Measurements from ENCODE around the gene MARK3. TPM values are rescaled to one million over a fixed set of nuclear protein-coding genes. Genes with fewer than 3 reads are reported as not detected.

Gene MARK3
- total RNA-seq, 1 experiment from 2014 or later: 43.0 TPM

DNA sequence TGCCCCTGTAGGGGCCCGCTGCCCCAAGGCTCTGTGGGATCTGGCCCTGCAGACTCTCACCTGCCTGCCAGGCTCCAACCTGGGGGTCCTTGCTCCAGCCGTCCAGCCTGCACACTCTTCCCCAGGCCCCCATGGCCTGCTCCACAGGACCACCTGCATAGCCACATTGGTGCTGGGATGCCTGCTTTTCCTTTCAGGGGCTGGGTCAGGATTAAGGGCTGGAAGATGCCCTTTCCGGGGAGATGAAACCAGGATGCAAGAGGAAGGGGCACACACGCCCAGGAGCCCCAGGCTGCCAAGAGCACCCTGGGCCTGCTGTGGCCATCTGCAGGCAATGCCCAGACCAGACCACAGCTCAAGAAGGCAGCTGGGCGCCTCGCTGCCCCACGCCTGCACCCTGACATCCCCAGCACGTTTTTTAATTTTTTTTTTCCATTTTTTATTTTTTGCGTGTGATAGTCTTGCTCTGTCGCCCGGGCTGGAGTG, 162.3 kb downstream of the MARK3 start:
- no peak for DNase-seq (ENCODE audit: low spot score)

DNA sequence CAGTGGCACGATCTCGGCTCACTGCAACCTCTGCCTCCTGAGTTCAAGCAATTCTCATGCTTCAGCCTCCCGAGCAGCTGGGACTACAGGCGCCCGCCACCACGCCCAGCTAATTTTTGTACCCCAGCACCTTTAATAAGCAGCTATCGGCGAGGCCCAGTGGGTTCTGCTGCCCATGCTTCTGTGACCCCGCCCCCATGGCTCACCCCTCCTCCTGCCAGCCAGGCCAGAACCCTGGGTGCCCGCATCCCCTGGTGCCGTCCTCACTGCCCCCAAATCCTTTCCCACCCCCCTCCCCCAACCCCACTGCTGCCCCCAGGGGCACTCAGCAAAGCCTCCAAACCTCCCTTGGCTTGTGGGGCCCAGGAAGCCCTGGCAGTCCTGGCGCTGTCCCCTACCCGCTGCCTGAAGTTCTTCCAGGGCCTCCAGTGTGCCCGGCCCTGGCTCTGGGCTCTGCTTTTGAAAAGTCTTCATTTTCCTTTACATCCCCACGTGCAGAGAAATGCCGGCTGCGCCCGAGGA, 162.8 kb downstream of the MARK3 start:
- DNase-seq (ENCODE audit: low spot score): no peak

- DNase-seq (ENCODE audit: low spot score): no peak
Measured at GRCh38 chr14:103548463-103549351, 163.5 kb downstream of the MARK3 start.

- no peak for DNase-seq (ENCODE audit: low spot score)
Measured at GRCh38 chr14:103549361-103550311, 164.4 kb downstream of the MARK3 start.

GRCh38 chr14:103550451-103551337, 165.5 kb downstream of the MARK3 start:
- no peak for DNase-seq (ENCODE audit: low spot score)

DNA sequence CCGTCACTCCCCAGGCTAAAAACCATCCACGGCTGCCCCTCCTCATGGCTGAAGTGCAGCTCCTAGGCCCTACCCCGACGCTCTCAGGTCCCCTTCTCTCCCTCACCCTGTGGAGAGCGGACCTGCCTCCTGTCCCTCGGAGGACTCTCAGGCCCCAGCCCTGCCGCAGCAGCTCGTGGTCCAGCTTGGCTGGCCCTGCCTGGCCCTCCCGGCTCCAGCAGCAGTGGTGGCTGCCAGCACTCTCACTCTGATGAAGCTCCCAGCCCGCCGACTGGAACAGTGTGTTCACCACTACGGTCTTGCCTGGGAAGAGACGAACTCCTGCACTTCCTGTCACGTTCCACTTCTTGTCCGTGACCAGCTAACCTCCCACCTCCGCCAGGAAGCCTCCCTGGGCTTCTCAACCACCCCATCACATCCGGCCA, 166.1 kb downstream of the MARK3 start:
- DNase-seq (ENCODE audit: low spot score): no peak

- no peak for DNase-seq (ENCODE audit: low spot score)
Measured at GRCh38 chr14:103552011-103552845, 167.0 kb downstream of the MARK3 start.

- DNase-seq (ENCODE audit: low spot score): no peak
Measured at GRCh38 chr14:103552846-103553210, 167.6 kb downstream of the MARK3 start.

Small RNAs within 50 kb of the gene (small RNA-seq; reads per million reads assigned to genes)
- gene RNU7-160P (not detected), gene SNORA28 (13.1 reads per million, percentile 90 among the genes with 10 or more reads in this experiment)

Other genes starting within 250 kb of the MARK3 start
- gene EIF5, start 51.2 kb upstream of the MARK3 start, total RNA-seq (2014; rRNA removed; shearing (Covaris generic)): 63.7 and 68.0 TPM in 2 replicates
- 446 and 513 TPM in 2 replicates for gene CKB, start 137.4 kb downstream of the MARK3 start, total RNA-seq (2014; rRNA removed; shearing (Covaris generic))
- gene TRMT61A, start 143.8 kb downstream of the MARK3 start, total RNA-seq (2014; rRNA removed; shearing (Covaris generic)): 49.8 and 50.8 TPM in 2 replicates
- 11.7 and 12.1 TPM in 2 replicates for gene BAG5, start 177.2 kb downstream of the MARK3 start, total RNA-seq (2014; rRNA removed; shearing (Covaris generic))
- gene COA8, start 177.5 kb downstream of the MARK3 start, total RNA-seq (2014; rRNA removed; shearing (Covaris generic)): 11.2 and 15.3 TPM in 2 replicates
- 93.5 and 102 TPM in 2 replicates for gene KLC1, start 243.8 kb downstream of the MARK3 start, total RNA-seq (2014; rRNA removed; shearing (Covaris generic))